ENCODE measurements around the gene HDAC4.

The HDAC4 gene

GRCh38 chr2:239165206-239165831 is 235.5 kb downstream of the HDAC4 start:
- peaks cover 3% of the 10 kb centered on the region for H3K36me3 ChIP-seq (ENCODE audit: control insufficient read depth, insufficient read depth, low read length)
- no peaks in the 10 kb centered on the region for H3K4me1 ChIP-seq (ENCODE audit: control insufficient read depth, insufficient read depth, low read length)
- H3K4me3 ChIP-seq (ENCODE audit: low read depth, low read length), result no peak overlapping the region
- no peak overlapping the region for H3K9ac ChIP-seq (ENCODE audit: low read depth, low read length)
- H3K27me3 ChIP-seq (ENCODE audit: control insufficient read depth, insufficient read depth, low read length), result no peaks in the 10 kb centered on the region
- no peaks in the 10 kb centered on the region for H3K9me3 ChIP-seq (ENCODE audit: control insufficient read depth, insufficient read depth, low read length)

GRCh38 chr2:239164335-239164871 is 236.4 kb downstream of the HDAC4 start:
- H3K4me1 ChIP-seq (ENCODE audit: control insufficient read depth, insufficient read depth, low read length), result no peaks in the 10 kb centered on the region
- no peaks in the 10 kb centered on the region for H3K27me3 ChIP-seq (ENCODE audit: control insufficient read depth, insufficient read depth, low read length)
- no peak overlapping the region for H3K4me3 ChIP-seq (ENCODE audit: low read depth, low read length)
- H3K36me3 ChIP-seq (ENCODE audit: control insufficient read depth, insufficient read depth, low read length), result peaks cover 3% of the 10 kb centered on the region
- no peaks in the 10 kb centered on the region for H3K9me3 ChIP-seq (ENCODE audit: control insufficient read depth, insufficient read depth, low read length)
- H3K9ac ChIP-seq (ENCODE audit: low read depth, low read length), result no peak overlapping the region

GRCh38 chr2:239163688-239164334 is 237.0 kb downstream of the HDAC4 start:
- H3K36me3 ChIP-seq (ENCODE audit: control insufficient read depth, insufficient read depth, low read length), result peaks cover 3% of the 10 kb centered on the region
- no peaks in the 10 kb centered on the region for H3K4me1 ChIP-seq (ENCODE audit: control insufficient read depth, insufficient read depth, low read length)
- no peak overlapping the region for H3K9ac ChIP-seq (ENCODE audit: low read depth, low read length)
- H3K27me3 ChIP-seq (ENCODE audit: control insufficient read depth, insufficient read depth, low read length), result no peaks in the 10 kb centered on the region
- no peaks in the 10 kb centered on the region for H3K9me3 ChIP-seq (ENCODE audit: control insufficient read depth, insufficient read depth, low read length)
- no peak overlapping the region for H3K4me3 ChIP-seq (ENCODE audit: low read depth, low read length)

GRCh38 chr2:239162976-239163687 is 237.7 kb downstream of the HDAC4 start:
- H3K4me3 ChIP-seq (ENCODE audit: low read depth, low read length), result no peak overlapping the region
- no peaks in the 10 kb centered on the region for H3K27me3 ChIP-seq (ENCODE audit: control insufficient read depth, insufficient read depth, low read length)
- no peak overlapping the region for H3K9ac ChIP-seq (ENCODE audit: low read depth, low read length)
- H3K36me3 ChIP-seq (ENCODE audit: control insufficient read depth, insufficient read depth, low read length), result peaks cover 3% of the 10 kb centered on the region
- no peaks in the 10 kb centered on the region for H3K9me3 ChIP-seq (ENCODE audit: control insufficient read depth, insufficient read depth, low read length)
- no peaks in the 10 kb centered on the region for H3K4me1 ChIP-seq (ENCODE audit: control insufficient read depth, insufficient read depth, low read length)

DNA sequence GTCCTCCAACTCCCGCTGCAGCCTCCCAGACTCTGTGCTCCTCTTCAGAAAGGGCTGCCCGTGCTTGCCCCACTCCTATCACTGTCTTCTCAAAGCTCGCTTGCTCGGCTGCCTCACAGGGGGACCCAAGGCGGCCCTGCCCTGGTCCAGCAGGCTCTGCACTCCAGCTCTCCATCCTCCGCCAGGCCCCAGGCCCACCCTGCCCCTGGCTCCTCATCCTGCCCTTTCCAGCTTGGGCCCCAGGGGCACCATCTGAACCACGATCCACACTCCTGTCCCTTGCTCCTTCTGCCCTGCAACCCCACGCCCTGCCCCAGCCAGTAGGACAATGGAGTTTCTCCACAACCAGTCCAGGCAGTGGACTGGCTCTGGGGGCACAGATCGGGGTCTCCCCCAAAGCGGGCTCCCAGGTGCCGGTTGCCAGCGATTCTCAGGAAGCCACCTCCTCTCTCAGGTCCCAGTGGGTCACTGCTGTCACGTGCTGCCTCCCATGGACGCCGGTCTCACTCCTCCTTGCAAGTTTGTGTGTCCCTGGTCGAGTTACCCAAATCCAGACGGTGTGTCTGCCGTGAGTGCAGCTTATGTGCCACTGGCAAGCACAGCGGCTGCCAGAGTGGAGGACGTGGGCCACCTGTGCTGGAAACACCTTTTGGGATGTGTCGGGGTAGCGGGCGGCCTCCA is 238.5 kb downstream of the HDAC4 start:
- Histone ChIP-seq H3K9me3 (ENCODE audit: control insufficient read depth, insufficient read depth, low read length) (no peaks in the 10 kb centered on the region), H3K27me3 (ENCODE audit: control insufficient read depth, insufficient read depth, low read length) (no peaks in the 10 kb centered on the region), H3K9ac (ENCODE audit: low read depth, low read length) (no peak overlapping the region), H3K4me3 (ENCODE audit: low read depth, low read length) (no peak overlapping the region), H3K36me3 (ENCODE audit: control insufficient read depth, insufficient read depth, low read length) (peaks cover 3% of the 10 kb centered on the region), H3K4me1 (ENCODE audit: control insufficient read depth, insufficient read depth, low read length) (no peaks in the 10 kb centered on the region)

GRCh38 chr2:239161711-239162140 is 239.1 kb downstream of the HDAC4 start:
- H3K27me3 ChIP-seq (ENCODE audit: control insufficient read depth, insufficient read depth, low read length), result no peaks in the 10 kb centered on the region
- H3K4me1 ChIP-seq (ENCODE audit: control insufficient read depth, insufficient read depth, low read length), result no peaks in the 10 kb centered on the region
- H3K9ac ChIP-seq (ENCODE audit: low read depth, low read length), result no peak overlapping the region
- H3K36me3 ChIP-seq (ENCODE audit: control insufficient read depth, insufficient read depth, low read length), result peaks cover 4% of the 10 kb centered on the region
- no peak overlapping the region for H3K4me3 ChIP-seq (ENCODE audit: low read depth, low read length)
- no peaks in the 10 kb centered on the region for H3K9me3 ChIP-seq (ENCODE audit: control insufficient read depth, insufficient read depth, low read length)

GRCh38 chr2:239160226-239161143 is 240.3 kb downstream of the HDAC4 start:
- Histone ChIP-seq H3K27me3 (ENCODE audit: control insufficient read depth, insufficient read depth, low read length) (no peaks in the 10 kb centered on the region), H3K9ac (ENCODE audit: low read depth, low read length) (no peak overlapping the region), H3K9me3 (ENCODE audit: control insufficient read depth, insufficient read depth, low read length) (no peaks in the 10 kb centered on the region), H3K4me3 (ENCODE audit: low read depth, low read length) (no peak overlapping the region), H3K36me3 (ENCODE audit: control insufficient read depth, insufficient read depth, low read length) (peaks cover 11% of the 10 kb centered on the region), H3K4me1 (ENCODE audit: control insufficient read depth, insufficient read depth, low read length) (no peaks in the 10 kb centered on the region)

- peaks cover 18% of the 10 kb centered on the region for H3K36me3 ChIP-seq (ENCODE audit: control insufficient read depth, insufficient read depth, low read length)
- H3K9ac ChIP-seq (ENCODE audit: low read depth, low read length), result no peak overlapping the region
- H3K4me1 ChIP-seq (ENCODE audit: control insufficient read depth, insufficient read depth, low read length), result no peaks in the 10 kb centered on the region
- no peaks in the 10 kb centered on the region for H3K9me3 ChIP-seq (ENCODE audit: control insufficient read depth, insufficient read depth, low read length)
- H3K4me3 ChIP-seq (ENCODE audit: low read depth, low read length), result no peak overlapping the region
- no peaks in the 10 kb centered on the region for H3K27me3 ChIP-seq (ENCODE audit: control insufficient read depth, insufficient read depth, low read length)
These were observed 241.3 kb downstream of the HDAC4 start for GRCh38 chr2:239159476-239159911.

GRCh38 chr2:239158641-239159475 is 242.0 kb downstream of the HDAC4 start:
- Histone ChIP-seq H3K27me3 (ENCODE audit: control insufficient read depth, insufficient read depth, low read length) (no peaks in the 10 kb centered on the region), H3K4me1 (ENCODE audit: control insufficient read depth, insufficient read depth, low read length) (no peaks in the 10 kb centered on the region), H3K36me3 (ENCODE audit: control insufficient read depth, insufficient read depth, low read length) (peaks cover 18% of the 10 kb centered on the region), H3K4me3 (ENCODE audit: low read depth, low read length) (no peak overlapping the region), H3K9me3 (ENCODE audit: control insufficient read depth, insufficient read depth, low read length) (no peaks in the 10 kb centered on the region), H3K9ac (ENCODE audit: low read depth, low read length) (no peak overlapping the region)

DNA sequence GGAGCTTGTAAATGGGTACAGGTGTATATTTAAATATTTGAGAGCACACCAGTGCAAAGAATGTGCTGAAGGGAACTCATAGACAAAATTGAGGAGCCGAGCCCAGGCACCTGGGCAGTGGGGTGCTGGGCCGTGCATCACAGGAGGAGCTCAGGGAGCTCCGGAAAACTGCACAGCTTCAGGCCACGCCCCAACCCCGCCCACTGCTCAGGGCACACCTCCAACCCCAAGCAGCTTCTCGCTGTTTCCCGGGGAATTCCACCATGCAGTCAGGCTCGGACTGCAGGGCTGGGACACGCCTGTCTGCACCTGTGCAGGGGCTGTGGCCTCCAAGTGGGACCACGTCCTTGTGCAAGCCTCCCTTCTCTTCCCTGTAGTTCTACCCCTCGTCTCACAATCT is 243.0 kb downstream of the HDAC4 start:
- Histone ChIP-seq H3K27me3 (ENCODE audit: control insufficient read depth, insufficient read depth, low read length) (no peaks in the 10 kb centered on the region), H3K36me3 (ENCODE audit: control insufficient read depth, insufficient read depth, low read length) (peaks cover 20% of the 10 kb centered on the region)

More for the DNA sequence above, 243.0 kb downstream of the HDAC4 start:
- H3K4me3 ChIP-seq (ENCODE audit: low read depth, low read length), result no peak overlapping the region
- H3K9me3 ChIP-seq (ENCODE audit: control insufficient read depth, insufficient read depth, low read length), result no peaks in the 10 kb centered on the region
- H3K9ac ChIP-seq (ENCODE audit: low read depth, low read length), result no peak overlapping the region
- H3K4me1 ChIP-seq (ENCODE audit: control insufficient read depth, insufficient read depth, low read length), result no peaks in the 10 kb centered on the region

Measured in iPS-15b (cell line).